TTC549 (cell line): Measurements from ENCODE around the gene CRTAP.
"Not testable (repeated sequence)": the region's sequence is repeated elsewhere in the genome, so short reads cannot be mapped to it uniquely, and the experiment has no call there.

Experiments used
- FAIRE-seq: peaks from 2 replicates; lab custom pipeline; 2012; peaks lifted over from hg19 to GRCh38; lab: Jason Lieb, UNC

CRTAP gene

GRCh38 chr3:33141006-33141405, 27.2 kb downstream of the CRTAP start:
- FAIRE-seq = no peak

- no peak for FAIRE-seq
These were observed 30.6 kb downstream of the CRTAP start for GRCh38 chr3:33144433-33144832.

GRCh38 chr3:33145221-33145900, 31.5 kb downstream of the CRTAP start:
- no peak for FAIRE-seq

DNA sequence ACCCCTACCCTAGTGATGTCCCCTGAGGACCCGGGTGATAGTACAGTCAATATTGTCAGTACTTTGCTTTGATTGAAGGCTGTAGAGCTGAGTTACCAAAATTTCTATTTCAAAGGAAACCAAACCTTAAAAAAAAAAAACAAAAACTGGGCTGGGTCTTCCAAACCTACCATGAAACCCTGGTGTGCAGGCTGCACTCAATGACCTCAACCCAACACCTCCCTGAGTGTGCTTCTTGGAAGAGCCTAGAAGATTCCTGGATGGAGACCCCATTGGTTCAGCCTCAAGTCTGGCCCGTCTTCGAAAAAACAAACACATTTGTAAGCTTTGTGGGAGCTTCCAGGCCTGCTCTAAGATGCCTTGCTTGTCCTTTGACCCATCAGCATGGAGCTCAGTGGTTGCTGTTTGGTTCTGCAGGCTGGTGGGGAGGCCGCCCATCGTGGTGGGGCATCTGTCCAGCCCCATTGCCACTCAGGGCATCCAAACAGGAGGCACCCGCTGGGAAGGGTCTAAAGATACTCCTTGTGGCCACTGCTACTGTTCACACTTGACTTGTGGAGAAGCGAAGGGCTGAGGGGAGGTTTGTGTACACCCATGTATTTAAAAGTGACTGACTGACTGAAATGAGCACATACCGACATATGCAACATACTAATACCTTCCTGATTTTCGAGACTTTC, 32.2 kb downstream of the CRTAP start:
- FAIRE-seq = no peak

DNA sequence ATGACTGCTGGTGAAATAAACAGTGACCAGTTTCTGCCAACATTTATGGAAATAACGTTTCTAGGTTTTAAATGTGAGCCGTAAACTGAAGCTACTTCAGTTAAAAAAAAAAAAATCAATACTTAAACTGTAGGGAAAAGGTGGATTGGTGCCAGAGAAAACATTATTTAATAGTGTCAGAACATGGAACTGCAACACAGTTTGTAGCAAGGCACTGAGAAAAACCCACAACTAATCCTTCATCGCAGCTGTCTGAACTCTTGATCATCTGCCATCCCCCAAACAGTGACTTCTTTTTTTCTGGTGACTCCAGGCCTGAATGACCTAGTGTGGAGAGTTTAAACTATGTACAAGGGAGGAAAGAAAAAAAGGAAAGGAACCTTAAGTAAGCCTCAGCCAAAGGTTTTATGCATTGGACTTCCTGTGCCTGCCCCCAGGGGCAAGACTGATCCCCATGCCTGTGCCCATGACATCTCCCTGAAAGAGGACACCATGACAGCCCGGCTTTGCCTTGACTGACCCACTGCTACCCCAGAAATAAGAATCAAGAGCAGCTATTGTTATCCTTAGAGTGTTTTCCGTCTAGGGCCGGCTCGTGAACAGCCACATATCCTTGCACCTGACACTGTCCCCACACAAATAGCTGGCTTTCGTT, 33.1 kb downstream of the CRTAP start:
- no peak for FAIRE-seq

DNA sequence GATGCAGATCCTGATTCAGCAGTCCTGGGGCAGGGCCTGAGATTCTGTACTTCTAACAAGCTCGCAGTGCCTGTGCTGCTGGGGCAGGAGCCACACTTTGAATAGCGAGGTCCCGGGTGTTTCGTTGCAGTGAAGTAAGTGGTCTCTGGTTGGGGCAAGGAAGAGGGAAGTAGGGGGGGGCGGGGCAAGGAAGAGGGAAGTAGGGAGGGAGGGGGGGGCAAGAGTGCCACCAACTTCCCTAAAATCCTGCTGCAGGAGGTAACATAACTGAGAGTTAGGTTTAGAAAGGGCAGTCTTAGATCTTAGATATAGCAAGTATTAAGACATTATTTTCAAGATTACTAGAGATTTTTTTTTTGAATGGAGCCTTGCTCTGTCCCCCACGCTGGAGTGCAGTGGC, 35.5 kb downstream of the CRTAP start:
- FAIRE-seq = no peak

DNA sequence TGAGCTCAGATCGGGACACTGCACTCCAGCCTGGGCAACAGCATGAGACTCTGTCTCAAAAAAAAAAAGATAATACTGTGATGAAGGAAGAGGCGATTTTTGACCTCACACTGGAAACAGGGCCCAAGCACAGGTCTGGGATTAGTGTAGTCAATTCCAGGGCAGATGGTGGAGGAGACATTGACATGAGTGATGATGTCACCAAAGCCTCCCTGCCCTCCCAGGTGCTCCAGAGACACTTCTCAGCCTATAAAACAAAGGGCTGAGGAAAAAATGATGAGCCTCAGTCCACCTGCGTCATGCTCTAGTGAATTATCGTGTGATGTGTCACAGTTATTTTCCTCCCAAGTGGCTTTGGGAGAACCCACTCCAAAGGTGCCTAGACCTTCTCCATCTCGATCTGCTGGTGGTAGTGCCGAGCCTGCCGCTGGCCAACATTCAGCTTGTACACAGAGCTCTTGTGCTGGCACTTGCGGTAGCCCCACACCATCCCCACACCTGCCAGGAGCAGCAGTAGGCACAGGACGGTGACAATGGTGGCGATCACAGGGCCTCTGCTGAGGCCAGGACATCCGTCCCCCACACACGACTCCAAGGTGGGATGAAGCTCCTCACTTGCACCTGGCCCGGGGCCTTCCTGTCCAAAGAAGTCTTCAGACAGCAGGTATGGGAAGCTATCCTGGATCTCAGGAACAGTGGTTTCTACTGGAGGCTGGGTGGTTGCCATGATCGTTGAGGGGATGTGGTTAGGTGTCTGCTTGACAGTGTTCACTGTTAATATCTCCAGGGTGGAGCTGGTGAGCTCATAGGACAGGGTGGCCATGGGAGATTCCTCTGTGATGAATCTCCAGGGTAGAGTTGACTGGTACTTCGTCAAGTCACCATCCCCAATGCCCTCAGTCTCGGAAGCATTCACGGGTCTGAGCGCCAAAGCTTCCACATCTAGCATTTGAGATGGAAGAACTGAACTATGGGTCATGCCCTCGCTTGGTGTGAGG, 38.8 kb downstream of the CRTAP start:
- no peak for FAIRE-seq

DNA sequence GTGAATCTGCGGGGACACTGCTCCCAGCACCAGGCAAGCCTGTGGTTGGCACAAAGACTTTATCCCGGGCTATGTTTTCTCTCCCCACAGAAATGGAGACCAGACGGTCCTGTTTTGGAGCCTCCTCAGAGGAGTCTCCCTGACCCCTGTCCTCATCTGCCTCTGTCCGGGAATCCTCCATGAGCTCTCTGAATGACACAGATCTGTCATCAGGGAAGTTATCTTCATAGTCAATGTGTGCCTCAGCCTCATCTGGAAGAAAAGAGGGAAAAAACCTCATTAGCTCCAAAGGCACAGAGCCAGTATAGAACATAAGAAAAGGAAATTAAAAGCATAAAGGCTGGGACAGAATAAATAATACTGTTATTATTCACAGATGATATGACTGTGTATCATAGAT, 40.0 kb downstream of the CRTAP start:
- FAIRE-seq = no peak

DNA sequence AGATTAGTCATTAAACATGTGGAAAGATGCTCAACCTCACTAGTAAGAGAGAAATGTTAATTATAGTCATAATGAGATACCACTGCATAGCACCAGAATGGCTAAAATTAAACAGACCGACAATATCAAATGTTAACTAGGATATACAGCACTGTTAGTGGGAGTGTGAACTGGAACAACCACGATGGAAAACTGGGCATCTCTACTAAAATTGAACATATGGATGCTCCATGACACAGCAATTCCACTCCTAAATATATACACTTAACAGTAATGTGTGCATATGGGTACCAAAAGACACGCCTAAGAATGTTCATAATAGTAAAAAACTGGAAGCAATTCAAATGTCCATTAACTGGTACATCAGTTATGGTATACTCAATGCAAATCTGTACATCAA, 41.5 kb downstream of the CRTAP start:
- no peak for FAIRE-seq

DNA sequence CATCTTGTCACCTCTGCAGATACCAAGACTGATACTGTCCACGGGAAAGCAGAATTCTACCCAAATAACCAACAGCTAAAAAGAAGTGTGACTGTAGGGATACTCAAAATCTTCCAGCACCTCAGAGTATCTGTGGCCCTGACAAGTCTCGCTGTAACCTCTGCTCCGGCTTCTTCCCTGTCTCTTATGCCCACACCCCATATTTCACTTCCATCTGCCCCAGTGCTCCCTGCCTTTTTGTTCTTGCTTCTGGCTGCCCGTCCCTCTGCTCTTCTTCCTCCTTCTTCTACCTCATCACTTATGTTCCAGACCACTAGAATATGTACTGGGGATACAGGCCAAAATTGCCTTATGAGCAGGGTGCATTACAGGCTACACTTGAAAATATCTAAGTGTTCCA, 45.4 kb downstream of the CRTAP start:
- FAIRE-seq = no peak

- no peak for FAIRE-seq
These were observed 46.2 kb downstream of the CRTAP start for GRCh38 chr3:33159981-33160380.

GRCh38 chr3:33162621-33163020, 48.8 kb downstream of the CRTAP start:
- FAIRE-seq = not testable (repeated sequence)

DNA sequence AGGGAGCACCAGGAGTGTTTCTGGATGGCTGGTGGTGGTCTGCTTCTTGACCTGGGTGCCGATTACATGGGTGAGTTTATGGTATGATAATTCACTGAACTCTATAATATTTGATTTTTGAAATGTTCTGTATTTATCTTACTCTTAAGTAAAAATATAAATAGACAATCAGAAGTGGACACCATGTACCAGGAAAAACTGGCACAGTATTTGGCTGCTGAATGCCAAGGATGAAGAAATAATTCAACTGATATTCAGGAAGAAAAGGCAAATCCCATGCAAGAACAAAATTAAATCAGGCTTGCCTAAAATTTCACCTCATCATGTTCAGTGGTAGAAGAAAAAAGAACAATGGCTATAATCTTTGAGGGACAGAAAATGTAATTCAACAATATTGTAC, 51.6 kb downstream of the CRTAP start:
- FAIRE-seq = no peak

- FAIRE-seq = no peak
These were observed 52.3 kb downstream of the CRTAP start for GRCh38 chr3:33166095-33166494.

DNA sequence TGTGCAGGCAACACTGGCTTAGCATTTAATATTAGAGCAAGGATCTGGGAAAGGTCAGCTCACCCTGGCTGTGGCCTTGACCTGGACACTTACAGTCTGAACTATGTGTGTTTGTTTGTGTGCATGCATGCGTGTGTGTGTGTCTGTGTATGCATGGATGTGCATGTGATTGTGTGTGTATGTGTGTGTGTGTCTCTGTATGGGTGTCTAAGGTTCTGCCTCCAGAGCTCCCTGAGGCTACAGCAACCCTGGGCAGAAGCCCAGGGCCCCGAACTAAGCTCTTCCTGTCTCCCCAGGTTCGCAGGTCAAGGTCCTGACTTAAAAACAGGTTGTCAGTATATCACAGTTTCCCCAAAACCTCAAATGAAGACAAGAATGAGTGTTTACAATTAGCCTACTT, 53.5 kb downstream of the CRTAP start:
- no peak for FAIRE-seq

DNA sequence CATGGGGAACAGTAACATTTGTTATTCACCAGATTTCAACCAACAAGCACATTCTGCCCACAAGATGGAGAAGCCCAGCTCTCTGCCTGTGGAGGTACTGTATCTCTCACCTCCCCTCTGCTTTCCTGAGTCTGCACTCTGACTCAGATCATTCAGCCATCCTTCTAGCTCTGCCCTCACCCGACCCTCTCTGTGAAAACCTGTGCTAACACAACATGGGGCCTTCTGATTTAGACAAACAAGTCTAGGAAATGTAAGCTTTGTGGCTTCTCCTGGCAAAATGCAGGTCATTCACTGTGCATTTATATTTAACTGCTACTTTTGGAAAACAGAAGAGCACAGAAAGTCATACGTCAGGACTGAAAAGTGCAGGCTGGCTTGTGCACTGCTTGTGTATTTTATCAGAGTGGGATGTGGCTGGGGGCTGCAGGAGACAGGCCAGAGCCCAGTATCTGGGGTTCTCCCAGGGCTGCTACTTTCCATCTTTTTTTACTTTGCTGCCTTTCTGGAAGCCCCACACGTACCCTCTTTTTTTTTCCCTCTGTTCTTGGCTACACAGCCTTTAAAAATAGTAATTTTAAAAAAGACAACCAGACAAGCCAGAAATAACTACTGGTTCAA, 54.0 kb downstream of the CRTAP start:
- no peak for FAIRE-seq

DNA sequence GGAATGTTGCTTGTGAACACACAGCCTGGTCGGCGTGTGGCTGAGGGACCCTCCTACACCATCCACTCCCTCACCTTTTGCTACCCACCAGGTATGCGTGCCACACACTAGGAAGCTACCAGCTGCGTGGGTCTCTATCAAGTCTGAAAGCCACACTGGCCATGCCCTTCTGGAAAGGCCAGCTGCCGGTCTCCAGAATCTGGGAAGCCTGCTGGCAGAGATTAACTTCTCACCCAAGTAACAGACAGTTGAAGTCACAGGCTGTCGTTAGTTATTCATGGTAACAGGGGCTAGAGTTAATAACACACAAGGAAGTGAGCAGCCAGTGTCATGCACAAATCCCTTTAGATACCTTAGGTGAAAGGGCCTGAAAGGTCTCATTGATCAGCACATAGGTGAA, 56.7 kb downstream of the CRTAP start:
- FAIRE-seq = no peak

DNA sequence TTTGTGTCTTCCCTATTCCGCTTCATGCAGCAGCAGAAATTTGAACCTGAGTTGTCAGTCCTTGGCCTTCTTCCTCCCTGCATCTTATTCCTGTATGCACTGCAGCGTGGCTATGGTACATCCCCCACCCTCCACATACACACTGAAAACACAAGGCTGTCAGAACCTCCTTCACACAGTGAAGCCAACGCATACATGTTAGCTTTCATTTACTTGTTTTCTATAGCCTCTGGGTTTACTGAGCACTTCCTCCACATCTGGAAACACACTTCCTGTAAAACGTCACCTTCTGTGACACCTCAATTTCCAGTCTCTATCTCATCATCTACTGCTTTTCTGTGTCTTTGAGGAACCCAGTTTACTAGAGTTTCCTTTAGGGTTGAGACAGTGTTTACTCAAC, 57.8 kb downstream of the CRTAP start:
- no peak for FAIRE-seq

- FAIRE-seq = no peak
These were observed 59.3 kb downstream of the CRTAP start for GRCh38 chr3:33173103-33173502.

DNA sequence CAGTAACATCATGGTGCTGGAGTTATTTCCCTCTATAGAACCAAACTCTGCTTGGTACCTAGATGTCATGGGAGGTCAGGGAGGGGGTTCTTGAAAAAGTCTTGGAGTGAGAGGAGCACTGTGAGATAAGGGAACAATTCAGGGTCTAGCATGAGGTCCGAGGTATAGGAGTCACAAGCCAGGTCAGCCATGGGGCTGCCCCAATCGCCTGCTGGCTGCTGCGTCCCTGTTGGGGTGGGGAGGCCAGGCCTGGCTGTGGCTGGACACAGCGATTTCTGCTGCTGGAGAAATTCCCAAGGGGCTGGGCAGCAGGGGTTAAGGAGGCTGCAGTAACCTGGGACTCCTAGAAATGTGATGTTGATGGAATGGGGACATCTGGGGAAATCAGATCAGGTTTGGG, 59.9 kb downstream of the CRTAP start:
- FAIRE-seq = no peak

DNA sequence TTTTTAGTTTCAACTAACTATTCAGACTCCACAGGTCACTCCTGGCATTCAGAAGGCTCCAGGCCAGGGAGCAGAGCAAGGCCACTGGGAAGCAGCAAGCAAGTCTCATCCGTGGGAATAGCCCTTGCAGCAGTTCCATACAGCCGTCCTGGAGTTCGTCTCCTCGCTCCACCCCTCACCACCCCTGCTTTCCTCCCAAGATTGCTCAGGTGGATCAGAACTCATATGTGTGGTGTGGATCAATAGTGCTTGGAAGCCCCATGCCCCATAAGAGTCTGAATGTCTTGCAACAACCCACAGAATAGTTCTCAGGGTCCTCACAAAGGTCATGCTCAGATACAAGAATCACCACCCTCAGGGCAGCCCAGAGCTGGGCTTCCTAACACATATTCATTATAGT, 60.3 kb downstream of the CRTAP start:
- no peak for FAIRE-seq
